Trophoblast cell (in vitro differentiated cells and primary cell): Measurements from ENCODE around the gene RGS4.
A peak's percentile ranks its signal among the peaks of the same experiment; 100 is the strongest.

Experiments used
- DNase-seq, 2 donors: peaks; one replicate each; pipeline ENCODE4 v3.0.0-alpha.2; 2016
- H2AFZ ChIP-seq: 2 replicates; pipeline ENCODE4 v1.6.1; 2013; ENCODE audit warnings: low read length, moderate library complexity, mild to moderate bottlenecking; ENCODE audit not compliant: insufficient read depth, poor library complexity
- H2AK5ac ChIP-seq: 2 replicates; pipeline ENCODE4 v1.6.1; 2013; ENCODE audit warnings: mild to moderate bottlenecking, low read length
- H2BK120ac ChIP-seq: 2 replicates; pipeline ENCODE4 v1.6.1; 2013; ENCODE audit warnings: low read length, mild to moderate bottlenecking, moderate library complexity; ENCODE audit not compliant: insufficient read depth, poor library complexity
- H2BK12ac ChIP-seq: 2 replicates; pipeline ENCODE4 v1.6.1; 2013; ENCODE audit warnings: mild to moderate bottlenecking, low read length, moderate library complexity
- H2BK5ac ChIP-seq: 2 replicates; pipeline ENCODE4 v1.6.1; 2013; ENCODE audit warnings: low read length, low read depth, moderate library complexity, mild to moderate bottlenecking; ENCODE audit not compliant: poor library complexity
- H3K14ac ChIP-seq: 2 replicates; pipeline ENCODE4 v1.6.1; 2013; ENCODE audit warnings: mild to moderate bottlenecking, low read length
- H3K18ac ChIP-seq: 2 replicates; pipeline ENCODE4 v1.6.1; 2013; ENCODE audit warnings: mild to moderate bottlenecking, low read length
- H3K23ac ChIP-seq: 2 replicates; pipeline ENCODE4 v1.6.1; 2013; ENCODE audit warnings: low read length
- H3K27ac ChIP-seq: 2 replicates; pipeline ENCODE4 v1.5.1; 2013; ENCODE audit warnings: low read depth, mild to moderate bottlenecking, inconsistent platforms, low read length, moderate library complexity
- H3K27me3 ChIP-seq: 2 replicates; pipeline ENCODE4 v1.6.1; 2013; ENCODE audit warnings: inconsistent platforms, mild to moderate bottlenecking, low read length, moderate library complexity; ENCODE audit not compliant: insufficient read depth
- H3K36me3 ChIP-seq, 2 experiments: 1 replicate in 1 of 2; 2 replicates in 1 of 2; pipeline ENCODE4 v1.6.1; 2013; ENCODE audit warnings: low read length in 2 of 2, mild to moderate bottlenecking in 2 of 2, moderate library complexity in 1 of 2; ENCODE audit not compliant: insufficient read depth in 2 of 2, control insufficient read depth in 1 of 2
- H3K4ac ChIP-seq: 2 replicates; pipeline ENCODE4 v1.6.1; 2013; ENCODE audit warnings: low read depth, mild to moderate bottlenecking, low read length, moderate library complexity
- H3K4me1 ChIP-seq, 2 experiments: 1 replicate in 1 of 2; 2 replicates in 1 of 2; pipeline ENCODE4 v1.6.1; 2013; ENCODE audit warnings: low read length in 2 of 2, mild to moderate bottlenecking in 2 of 2, moderate library complexity in 1 of 2; ENCODE audit not compliant: insufficient read depth in 2 of 2, control insufficient read depth in 1 of 2
- H3K4me2 ChIP-seq: 2 replicates; pipeline ENCODE4 v1.6.1; 2013; ENCODE audit warnings: inconsistent platforms, mild to moderate bottlenecking, low read length, moderate library complexity
- H3K4me3 ChIP-seq: 2 replicates; pipeline ENCODE4 v1.5.1; 2013; ENCODE audit warnings: mild to moderate bottlenecking, low read depth, low read length, inconsistent platforms
- H3K79me1 ChIP-seq: one replicate; pipeline ENCODE4 v1.6.1; 2013; ENCODE audit warnings: low read length
- H3K79me2 ChIP-seq: 2 replicates; pipeline ENCODE4 v1.6.1; 2013; ENCODE audit warnings: low read length, mild to moderate bottlenecking; ENCODE audit not compliant: control insufficient read depth, insufficient read depth, poor library complexity
- H3K9ac ChIP-seq: 2 replicates; pipeline ENCODE4 v1.6.1; 2013; ENCODE audit warnings: mild to moderate bottlenecking, low read length
- H3K9me3 ChIP-seq: 2 replicates; pipeline ENCODE4 v1.6.1; 2013; ENCODE audit warnings: low read depth, mild to moderate bottlenecking, control low read depth, inconsistent platforms, low read length; ENCODE audit not compliant: insufficient read depth
- H4K12ac ChIP-seq: 2 replicates; pipeline ENCODE4 v1.6.1; 2013; ENCODE audit warnings: low read depth, mild to moderate bottlenecking, low read length, moderate library complexity
- H4K8ac ChIP-seq: 2 replicates; pipeline ENCODE4 v1.6.1; 2013; ENCODE audit warnings: low read depth, mild to moderate bottlenecking, low read length, moderate library complexity
- H4K91ac ChIP-seq: one replicate; pipeline ENCODE4 v1.6.1; 2013; ENCODE audit warnings: low read depth, mild to moderate bottlenecking, low read length, moderate library complexity
- WGBS: extraction: QIAGEN DNeasy Blood & Tissue Kit; methylation state at CpG from one replicate; pipeline ENCODE4 v1.1.7; 2013; ENCODE audit warnings: missing lambda C conversion rate; ENCODE audit not compliant: insufficient read length, insufficient coverage; ENCODE audit errors: extremely low coverage; 5-methylcytosine and 5-hydroxymethylcytosine counted together

Gene RGS4

GRCh38 chr1:163104385-163105099, 35.4 kb downstream of the RGS4 start:
- WGBS, result no CpG with 5 or more reads among the region's 4 CpGs
- no peaks in the 10 kb centered on the region for H3K27me3 ChIP-seq
- H3K9ac ChIP-seq, result no peak overlapping the region

DNA sequence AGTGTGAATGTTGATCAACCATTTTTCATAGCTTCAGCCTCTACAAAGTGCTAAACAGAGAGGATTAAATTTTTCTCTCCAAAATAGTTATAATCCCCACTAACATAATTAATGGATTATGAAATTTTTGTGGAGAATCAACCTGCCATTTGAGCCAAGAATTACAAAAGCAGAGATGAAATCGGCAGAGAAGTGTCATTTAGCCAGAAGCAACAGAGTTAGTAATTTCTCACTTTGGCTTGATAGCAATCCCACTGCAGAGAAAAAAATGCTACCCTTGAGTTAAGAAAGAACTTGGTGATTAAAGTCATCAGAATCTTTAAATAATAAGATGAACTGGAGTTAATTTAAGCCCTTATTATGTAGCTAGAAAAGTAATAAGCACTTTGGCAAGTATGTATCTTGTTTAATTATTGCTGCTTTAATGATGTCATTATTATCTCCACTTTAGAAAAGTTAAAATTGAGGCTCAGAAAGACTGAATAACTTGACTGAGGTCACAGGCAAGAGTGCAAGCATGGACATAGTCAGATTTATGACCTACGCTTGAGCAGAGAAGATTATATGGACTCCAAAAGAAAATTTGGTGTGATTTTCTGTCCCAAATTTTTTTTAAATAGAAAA, 37.3 kb downstream of the RGS4 start:
- no peak overlapping the region for H4K8ac ChIP-seq
- H3K4ac ChIP-seq, result no peak overlapping the region
- no peak overlapping the region for H3K9ac ChIP-seq
- H3K36me3 ChIP-seq, result no peaks in the 10 kb centered on the region
- no peak overlapping the region for H3K4me2 ChIP-seq
- H3K27ac ChIP-seq, result no peak overlapping the region
- no CpG with 5 or more reads among the region's 2 CpGs for WGBS
- H2BK120ac ChIP-seq, result no peak overlapping the region
- no peak overlapping the region for H3K23ac ChIP-seq
- no peak overlapping the region for H3K18ac ChIP-seq
- H3K79me1 ChIP-seq, result no peaks in the 10 kb centered on the region
- no peak overlapping the region for H4K12ac ChIP-seq
- H3K4me3 ChIP-seq, result no peak overlapping the region
- no peak overlapping the region for H2AFZ ChIP-seq
- H3K79me2 ChIP-seq, result no peaks in the 10 kb centered on the region
- H4K91ac ChIP-seq, result no peak overlapping the region
- DNase-seq, result no peak
- H2BK12ac ChIP-seq, result no peak overlapping the region
- no peaks in the 10 kb centered on the region for H3K4me1 ChIP-seq
- H2BK5ac ChIP-seq, result no peak overlapping the region
- no peak overlapping the region for H3K14ac ChIP-seq
- H2AK5ac ChIP-seq, result no peak overlapping the region
- peaks cover 2% of the 10 kb centered on the region for H3K9me3 ChIP-seq
- H3K27me3 ChIP-seq, result no peaks in the 10 kb centered on the region

More at GRCh38 chr1:163104385-163105099, 35.4 kb downstream of the RGS4 start:
- H3K14ac ChIP-seq, result no peak overlapping the region
- H2BK120ac ChIP-seq, result no peak overlapping the region
- H2BK12ac ChIP-seq, result no peak overlapping the region
- no peaks in the 10 kb centered on the region for H3K4me1 ChIP-seq
- no peak overlapping the region for H2AFZ ChIP-seq
- H2BK5ac ChIP-seq, result no peak overlapping the region
- H2AK5ac ChIP-seq, result no peak overlapping the region
- H3K4me3 ChIP-seq, result no peak overlapping the region
- H3K4ac ChIP-seq, result no peak overlapping the region
- no peaks in the 10 kb centered on the region for H3K79me2 ChIP-seq
- H4K8ac ChIP-seq, result no peak overlapping the region
- no peaks in the 10 kb centered on the region for H3K79me1 ChIP-seq
- no peak overlapping the region for H3K27ac ChIP-seq
- no peaks in the 10 kb centered on the region for H3K36me3 ChIP-seq
- H3K9me3 ChIP-seq, result peaks cover under 1% of the 10 kb centered on the region
- H4K91ac ChIP-seq, result no peak overlapping the region
- H3K23ac ChIP-seq, result no peak overlapping the region
- peak in 1 of 2 donors; percentile 1 for DNase-seq
- H3K4me2 ChIP-seq, result no peak overlapping the region
- H4K12ac ChIP-seq, result no peak overlapping the region
- H3K18ac ChIP-seq, result no peak overlapping the region

GRCh38 chr1:163107655-163108054, 38.5 kb downstream of the RGS4 start:
- H2BK5ac ChIP-seq, result no peak overlapping the region
- H3K4ac ChIP-seq, result no peak overlapping the region
- H3K79me2 ChIP-seq, result no peaks in the 10 kb centered on the region
- H2AK5ac ChIP-seq, result no peak overlapping the region
- peaks cover 2% of the 10 kb centered on the region for H3K9me3 ChIP-seq
- H3K23ac ChIP-seq, result no peak overlapping the region
- H2BK12ac ChIP-seq, result no peak overlapping the region
- H3K18ac ChIP-seq, result no peak overlapping the region
- H2BK120ac ChIP-seq, result no peak overlapping the region
- H3K36me3 ChIP-seq, result no peaks in the 10 kb centered on the region
- H3K4me3 ChIP-seq, result no peak overlapping the region
- no peaks in the 10 kb centered on the region for H3K27me3 ChIP-seq
- H3K14ac ChIP-seq, result no peak overlapping the region
- no CpG with 5 or more reads among the region's 5 CpGs for WGBS
- no peak overlapping the region for H4K12ac ChIP-seq
- H3K27ac ChIP-seq, result no peak overlapping the region
- H2AFZ ChIP-seq, result no peak overlapping the region
- H3K79me1 ChIP-seq, result no peaks in the 10 kb centered on the region
- DNase-seq, result no peak
- no peak overlapping the region for H4K91ac ChIP-seq
- H3K4me2 ChIP-seq, result no peak overlapping the region
- no peaks in the 10 kb centered on the region for H3K4me1 ChIP-seq
- no peak overlapping the region for H4K8ac ChIP-seq
- H3K9ac ChIP-seq, result no peak overlapping the region

GRCh38 chr1:163115887-163116286, 46.7 kb downstream of the RGS4 start:
- no peaks in the 10 kb centered on the region for H3K9me3 ChIP-seq
- H3K27ac ChIP-seq, result no peak overlapping the region
- no peak overlapping the region for H3K9ac ChIP-seq
- H2BK5ac ChIP-seq, result no peak overlapping the region
- no peaks in the 10 kb centered on the region for H3K79me1 ChIP-seq
- no CpG with 5 or more reads among the region's 1 CpG for WGBS
- no peak overlapping the region for H3K23ac ChIP-seq
- no peak overlapping the region for H2AFZ ChIP-seq
- no peak overlapping the region for H3K4ac ChIP-seq
- H3K4me1 ChIP-seq, result no peaks in the 10 kb centered on the region
- no peaks in the 10 kb centered on the region for H3K27me3 ChIP-seq
- no peak overlapping the region for H2BK120ac ChIP-seq
- H3K36me3 ChIP-seq, result no peaks in the 10 kb centered on the region
- no peak overlapping the region for H3K18ac ChIP-seq
- no peak overlapping the region for H3K4me2 ChIP-seq
- no peak overlapping the region for H3K4me3 ChIP-seq
- no peak overlapping the region for H4K8ac ChIP-seq
- no peak overlapping the region for H2BK12ac ChIP-seq
- no peak overlapping the region for H2AK5ac ChIP-seq
- no peak overlapping the region for H3K14ac ChIP-seq
- no peaks in the 10 kb centered on the region for H3K79me2 ChIP-seq
- DNase-seq, result no peak
- no peak overlapping the region for H4K12ac ChIP-seq
- H4K91ac ChIP-seq, result no peak overlapping the region
